Ovary (tissue), 9 donors: Measurements from ENCODE around the gene OPCML. TPM values are rescaled to one million over a fixed set of nuclear protein-coding genes. Genes with fewer than 3 reads are reported as not detected.

Experiments used
- DNase-seq, 5 donors: peaks; one replicate each; pipeline ENCODE4 v3.0.0-alpha.2; 2019 to 2020
- H3K27ac ChIP-seq, 2 donors: fragments of 200-600 bp; one replicate each; pipeline versions ENCODE4 v1.5.1 to v1.8.0; 2019 to 2022
- H3K27me3 ChIP-seq: fragments of 200-600 bp; one replicate; pipeline ENCODE4 v1.8.0; 2022
- H3K36me3 ChIP-seq: fragments of 200-600 bp; sonication (generic); one replicate; pipeline ENCODE4 v1.5.1; 2019
- H3K4me1 ChIP-seq: one replicate; pipeline ENCODE4 v1.8.1; 2013; ENCODE audit warnings: mild to moderate bottlenecking, moderate library complexity; ENCODE audit not compliant: insufficient read depth
- H3K4me3 ChIP-seq: fragments of 200-600 bp; sonication (generic); one replicate; pipeline ENCODE4 v1.5.1; 2017
- H3K9me3 ChIP-seq, 2 donors: fragments of 200-600 bp in 1 of 2; sonication (generic) in 1 of 2; one replicate each; pipeline versions ENCODE4 v1.5.1 to v1.8.1; 2013 to 2019; ENCODE audit warnings: mild to moderate bottlenecking in 1 of 2, moderate library complexity in 1 of 2
- EP300 ChIP-seq: sonication (generic); formaldehyde crosslinking; IDR thresholded peaks from one replicate; pipeline ENCODE4 v1.6.1; 2017; ENCODE audit warnings: antibody characterized with exemption
- POLR2A ChIP-seq: fragments of 450-650 bp; IDR thresholded peaks from one replicate; pipeline ENCODE4 v1.6.1; 2017; ENCODE audit warnings: antibody characterized with exemption, mild to moderate bottlenecking, moderate library complexity
- WGBS, 3 donors: extraction: QIAGEN DNeasy Blood & Tissue Kit in 1 of 3; methylation state at CpG; one replicate each; pipeline versions ENCODE4 v1.1.5 to v1.1.7; 2013 to 2017; 5-methylcytosine and 5-hydroxymethylcytosine counted together
- intact Hi-C, 4 donors: fragments of 100-400 bp; cut with DNase I; formaldehyde crosslinking; loops; one replicate each; pipeline versions ENCODE4 v1.11.0 to v1.15.1; 2022 to 2023
- polyA plus RNA-seq, 2 donors: library from polyadenylated mRNA; stranded (reverse); fragments of 200-250 nt in 1 of 2; fragments of 350-450 nt in 1 of 2; fragmentation: Illumina TruSeq in 1 of 2; extraction: RNeasy Lipid Tissue Mini Kit (QIAGEN cat#74804) in 1 of 2; gene quantifications; one replicate each; pipeline ENCODE4 v1.2.3, GENCODE V29; 2013 to 2014
- total RNA-seq, 7 donors: library from RNA; depleted of rRNA in 2 of 7; stranded (reverse); fragments of >200 nt in 2 of 7; fragmentation: NEBNext Ultra II Directional in 3 of 7; extraction: Animal tissue kit (Norgen Biotek cat#: 25700) in 3 of 7; gene quantifications; one replicate each; pipeline versions ENCODE4 v1.1.0 to v1.2.4, GENCODE V29; 2016 to 2023
- TF ChIP-seq, protein P1 (sequence below), 3 donors: fragments of 450-650 bp in 2 of 3; fragments of 200-600 bp in 1 of 3; IDR thresholded peaks; one replicate each; pipeline versions ENCODE4 v1.5.1 to v1.8.0; 2016 to 2022; ENCODE audit warnings: antibody characterized with exemption in 3 of 3, mild to moderate bottlenecking in 1 of 3
- donor health status: DM: no; HTN: no; CAD: no; lungs with moderate emphysema.
- donor health status: DM: no; HTN: no; CAD: no.
- donor health status: Bipolar disorder and iron deficiency.
- donor health status: DM: yes; HTN: yes; CAD: no.
- donor health status: DM: no; HTN: no; CAD: no.
- donor health status: DM: yes; HTN: yes; CAD: no.

Gene OPCML
- total and polyA plus RNA-seq, 9 donors: under 0.01 to 2.8 (median 0.32) TPM; not detected in 2

DNA sequence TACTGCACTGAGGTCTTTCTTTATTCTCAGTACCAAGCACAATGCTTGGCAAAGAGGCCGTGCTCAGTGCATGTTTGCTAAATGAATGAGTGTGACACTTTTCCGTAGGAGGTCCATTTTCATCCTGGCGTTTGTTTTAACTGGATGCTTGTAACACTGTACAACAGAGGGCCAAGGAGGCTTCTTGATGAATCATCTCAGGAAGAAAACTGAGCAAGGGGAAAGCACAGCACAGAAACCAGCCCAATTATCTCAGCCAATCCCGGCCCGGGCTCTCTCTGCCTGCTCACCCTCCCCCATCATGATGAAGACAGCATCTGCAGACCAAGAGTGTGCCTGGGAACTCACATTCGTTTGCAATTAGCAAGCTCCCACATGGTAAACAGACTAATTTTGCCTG, 570.3 kb downstream of the OPCML start:
- no peaks in the 10 kb centered on the region for H3K4me1 ChIP-seq
- H3K27me3 ChIP-seq: no peaks in the 10 kb centered on the region
- WGBS, 3 donors: 32 to 39% (median 33%) methylated on average over 6 of the region's 6 CpGs
- H3K4me3 ChIP-seq: no peak overlapping the region
- no peak for DNase-seq
- intact Hi-C loops: no loop called here
- H3K27ac ChIP-seq: no peak overlapping the region
- H3K36me3 ChIP-seq: no peaks in the 10 kb centered on the region
- no peaks in the 10 kb centered on the region for H3K9me3 ChIP-seq
- TF ChIP-seq EP300 (no peak), POLR2A (no peak)
- TF ChIP-seq, protein P1, sequence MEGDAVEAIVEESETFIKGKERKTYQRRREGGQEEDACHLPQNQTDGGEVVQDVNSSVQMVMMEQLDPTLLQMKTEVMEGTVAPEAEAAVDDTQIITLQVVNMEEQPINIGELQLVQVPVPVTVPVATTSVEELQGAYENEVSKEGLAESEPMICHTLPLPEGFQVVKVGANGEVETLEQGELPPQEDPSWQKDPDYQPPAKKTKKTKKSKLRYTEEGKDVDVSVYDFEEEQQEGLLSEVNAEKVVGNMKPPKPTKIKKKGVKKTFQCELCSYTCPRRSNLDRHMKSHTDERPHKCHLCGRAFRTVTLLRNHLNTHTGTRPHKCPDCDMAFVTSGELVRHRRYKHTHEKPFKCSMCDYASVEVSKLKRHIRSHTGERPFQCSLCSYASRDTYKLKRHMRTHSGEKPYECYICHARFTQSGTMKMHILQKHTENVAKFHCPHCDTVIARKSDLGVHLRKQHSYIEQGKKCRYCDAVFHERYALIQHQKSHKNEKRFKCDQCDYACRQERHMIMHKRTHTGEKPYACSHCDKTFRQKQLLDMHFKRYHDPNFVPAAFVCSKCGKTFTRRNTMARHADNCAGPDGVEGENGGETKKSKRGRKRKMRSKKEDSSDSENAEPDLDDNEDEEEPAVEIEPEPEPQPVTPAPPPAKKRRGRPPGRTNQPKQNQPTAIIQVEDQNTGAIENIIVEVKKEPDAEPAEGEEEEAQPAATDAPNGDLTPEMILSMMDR (IDR thresholded peaks at IDR 0.05): no peak

DNA sequence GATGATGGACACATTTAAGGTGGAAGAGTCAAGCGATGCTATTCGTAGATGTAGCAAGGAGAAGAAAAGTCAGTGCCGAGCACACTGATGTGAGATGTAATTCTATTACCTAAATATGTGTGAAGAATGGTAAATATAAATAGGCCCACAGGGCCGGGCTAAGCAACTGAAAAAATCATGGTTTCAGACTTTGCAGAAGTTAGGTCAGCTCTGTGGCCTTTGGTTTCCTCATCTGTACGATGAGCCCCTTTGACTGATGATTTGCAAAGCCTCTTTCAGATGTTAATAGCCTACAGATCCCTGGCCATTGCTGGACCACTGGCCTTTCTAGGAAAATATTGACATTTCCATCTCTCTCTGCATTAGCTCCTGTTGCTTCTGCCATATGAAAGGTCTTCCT, 570.8 kb downstream of the OPCML start:
- no peaks in the 10 kb centered on the region for H3K4me1 ChIP-seq

DNA sequence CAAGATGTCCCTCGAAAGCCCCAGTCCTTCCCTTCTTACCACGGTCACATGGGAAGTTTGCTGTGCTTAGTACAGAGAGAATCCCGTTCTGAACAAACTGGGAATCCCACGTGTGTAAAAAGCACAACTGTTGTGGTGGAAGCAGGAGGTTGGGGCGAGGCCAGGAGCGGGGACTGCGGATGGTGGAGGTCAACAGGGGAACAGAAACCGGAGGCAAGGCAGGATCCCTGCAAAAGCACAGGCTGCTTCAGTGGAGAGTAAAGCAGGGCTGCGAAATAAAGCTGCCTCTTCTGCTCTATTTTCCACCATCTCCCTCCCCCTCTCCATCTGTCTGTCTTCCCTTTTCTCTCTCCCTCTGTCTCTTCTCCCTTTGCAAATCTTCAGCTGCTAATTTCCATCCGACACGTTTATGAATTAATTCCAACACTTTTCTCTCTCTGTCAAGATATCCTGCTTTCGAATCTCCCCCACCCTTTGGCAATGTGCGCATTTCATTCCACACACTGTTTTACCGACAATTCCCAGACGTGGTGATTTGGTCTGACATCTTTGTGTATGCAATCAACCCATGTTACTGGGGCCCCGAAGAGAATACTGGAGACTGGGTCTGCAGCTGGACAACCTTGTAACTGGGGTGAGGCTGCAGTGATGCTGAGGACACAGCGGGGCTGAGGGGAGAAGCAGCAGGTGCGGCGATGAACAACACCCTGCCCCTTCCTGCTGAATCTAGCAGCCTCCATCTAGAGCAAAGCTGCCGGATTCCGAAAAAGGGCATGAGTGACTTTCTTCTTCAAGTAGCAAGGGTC, 571.8 kb downstream of the OPCML start:
- no peak overlapping the region for H3K27ac ChIP-seq
- no peak for TF ChIP-seq POLR2A
- TF ChIP-seq, protein P1 (IDR thresholded peaks at IDR 0.05): no peak
- TF ChIP-seq EP300: no peak
- no peak overlapping the region for H3K4me3 ChIP-seq
- WGBS, 3 donors: 34 to 47% (median 39%) methylated on average over 21 of the region's 21 CpGs
- H3K27me3 ChIP-seq: no peaks in the 10 kb centered on the region
- no peaks in the 10 kb centered on the region for H3K36me3 ChIP-seq
- no peaks in the 10 kb centered on the region for H3K9me3 ChIP-seq
- H3K4me1 ChIP-seq: no peaks in the 10 kb centered on the region
- DNase-seq: no peak
- intact Hi-C loops: no loop called here

More for the DNA sequence above, 570.8 kb downstream of the OPCML start:
- no peak for DNase-seq
- 76 to 89% (median 87%) methylated on average over 5 of the region's 5 CpGs for WGBS, 3 donors
- Histone ChIP-seq H3K4me3 (no peak overlapping the region), H3K9me3 (no peaks in the 10 kb centered on the region), H3K36me3 (no peaks in the 10 kb centered on the region), H3K27me3 (no peaks in the 10 kb centered on the region), H3K27ac (no peak overlapping the region)
- intact Hi-C loops: no loop called here
- TF ChIP-seq EP300 (no peak), POLR2A (no peak)
- TF ChIP-seq, protein P1 (IDR thresholded peaks at IDR 0.05): no peak

DNA sequence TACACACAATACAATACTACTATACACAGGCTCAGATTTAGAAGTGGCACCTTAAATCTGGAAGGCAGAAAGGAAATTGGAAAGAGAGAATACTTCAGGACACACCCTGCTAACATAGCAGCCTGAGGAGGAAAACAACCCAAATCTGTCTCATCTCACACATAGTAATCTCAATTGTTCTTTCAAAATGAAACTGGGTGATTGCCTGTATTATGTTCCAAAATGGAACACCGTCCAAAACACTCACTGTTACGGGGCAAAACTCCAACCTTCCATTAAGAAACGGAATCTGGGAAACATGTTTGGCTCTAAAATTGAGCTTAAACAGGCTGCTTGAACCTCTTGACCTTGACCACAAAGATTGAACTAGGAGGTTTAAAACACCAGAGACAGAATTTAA, 572.6 kb downstream of the OPCML start:
- 6 to 13% (median 11%) methylated on average over 3 of the region's 3 CpGs for WGBS, 3 donors
- no peak overlapping the region for H3K4me3 ChIP-seq
- no peaks in the 10 kb centered on the region for H3K36me3 ChIP-seq
- no peaks in the 10 kb centered on the region for H3K9me3 ChIP-seq
- no peaks in the 10 kb centered on the region for H3K4me1 ChIP-seq
- H3K27ac ChIP-seq: no peak overlapping the region
- intact Hi-C loops: no loop called here
- no peak for DNase-seq
- TF ChIP-seq EP300 (no peak), POLR2A (no peak)
- TF ChIP-seq, protein P1 (IDR thresholded peaks at IDR 0.05): no peak
- H3K27me3 ChIP-seq: no peaks in the 10 kb centered on the region
